Head of caudate nucleus (tissue), 42 donors: ENCODE data around the gene WDR48.

Experiments
- DNase-seq, 42 donors: peaks; one replicate each; pipeline versions ENCODE4 v3.0.0 to v3.0.0-alpha.2; 2020 to 2021; ENCODE audit warnings: mixed read lengths in 7 of 42
- intact Hi-C: fragments of 100-400 bp; cut with DNase I; formaldehyde crosslinking; loops from one replicate; pipeline ENCODE4 v1.15.0; 2022

The WDR48 gene

DNA sequence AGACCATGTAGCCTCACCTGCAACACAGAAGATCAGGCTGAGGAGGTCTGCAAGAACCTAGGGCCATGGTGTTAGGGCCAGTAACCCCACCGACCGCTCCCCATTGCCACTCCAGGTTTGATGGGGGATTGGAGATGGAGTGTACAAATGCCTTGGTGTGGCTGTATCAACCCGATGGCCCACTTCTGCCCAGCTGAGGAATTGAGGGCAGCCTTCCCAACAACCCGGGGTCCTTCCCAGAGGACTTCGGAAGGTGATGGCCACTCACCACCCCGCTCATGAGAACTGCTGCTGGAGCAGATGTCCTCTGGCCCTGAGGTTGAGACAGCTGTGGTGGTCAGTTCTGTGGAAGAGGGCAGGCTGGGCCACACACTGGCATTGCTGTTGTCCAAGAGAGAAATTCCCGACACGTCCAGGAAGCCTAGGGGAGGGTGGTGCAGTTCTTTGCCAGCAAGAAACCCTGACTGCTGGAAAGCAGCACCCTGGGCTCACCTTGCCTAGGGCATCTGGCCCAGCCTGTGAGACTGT lies 46.7 kb downstream of the WDR48 start:
- DNase-seq: peak in 2 of 42 donors; percentile 24 to 38
- intact Hi-C loops: no loop called here

DNA sequence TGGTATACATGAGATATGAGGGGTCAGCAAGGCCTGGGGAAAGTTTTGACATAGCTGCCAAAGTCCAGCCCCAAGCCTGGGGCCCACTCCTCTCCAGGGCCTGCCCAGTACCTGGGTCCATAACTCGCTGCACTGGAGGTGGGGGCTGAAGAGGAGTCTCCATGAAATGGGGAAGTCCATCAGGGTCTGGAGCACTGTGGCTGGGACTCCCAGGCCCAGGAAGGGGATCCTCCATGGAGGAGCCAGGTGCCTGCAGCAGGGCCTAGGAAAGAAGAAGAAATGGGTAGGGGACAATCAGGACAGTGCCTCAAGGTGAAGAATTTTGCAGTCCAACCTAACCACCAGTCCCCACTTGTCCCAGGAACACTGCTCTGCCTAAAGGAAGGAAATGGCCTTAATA lies 47.4 kb downstream of the WDR48 start:
- intact Hi-C loops: no loop called here

GRCh38 chr3:39099738-39100499 lies 48.1 kb downstream of the WDR48 start:
- no peak for DNase-seq
- intact Hi-C loops: loop anchor here (10.0 kb wide), 1 partner anchor 45 kb away; the partner anchor contains the start of genes SCN11A and WDR48

More for the DNA sequence above, 47.4 kb downstream of the WDR48 start:
- no peak for DNase-seq

DNA sequence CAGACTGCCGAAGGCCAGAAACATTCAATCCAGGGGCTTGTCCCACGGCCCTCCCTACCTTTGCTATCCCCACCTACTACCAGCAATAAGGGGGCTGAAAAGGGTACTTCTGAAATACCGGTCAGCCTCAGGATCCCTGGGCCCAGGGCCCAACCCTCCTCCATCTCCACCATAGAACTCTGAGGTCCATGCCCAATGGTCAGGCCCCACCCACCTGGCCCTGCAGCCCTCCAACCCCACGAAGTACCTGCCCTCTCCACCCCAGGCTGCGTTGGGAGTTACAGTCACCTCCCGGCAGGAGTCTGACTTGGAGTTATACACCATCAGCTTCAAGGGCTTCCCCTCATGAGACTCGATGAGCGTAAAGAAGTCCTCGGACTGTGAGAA lies 48.7 kb downstream of the WDR48 start:
- intact Hi-C loops: loop anchor here (10.0 kb wide), 1 partner anchor 46 kb away; the partner anchor contains the start of genes SCN11A and WDR48
- DNase-seq: no peak

DNA sequence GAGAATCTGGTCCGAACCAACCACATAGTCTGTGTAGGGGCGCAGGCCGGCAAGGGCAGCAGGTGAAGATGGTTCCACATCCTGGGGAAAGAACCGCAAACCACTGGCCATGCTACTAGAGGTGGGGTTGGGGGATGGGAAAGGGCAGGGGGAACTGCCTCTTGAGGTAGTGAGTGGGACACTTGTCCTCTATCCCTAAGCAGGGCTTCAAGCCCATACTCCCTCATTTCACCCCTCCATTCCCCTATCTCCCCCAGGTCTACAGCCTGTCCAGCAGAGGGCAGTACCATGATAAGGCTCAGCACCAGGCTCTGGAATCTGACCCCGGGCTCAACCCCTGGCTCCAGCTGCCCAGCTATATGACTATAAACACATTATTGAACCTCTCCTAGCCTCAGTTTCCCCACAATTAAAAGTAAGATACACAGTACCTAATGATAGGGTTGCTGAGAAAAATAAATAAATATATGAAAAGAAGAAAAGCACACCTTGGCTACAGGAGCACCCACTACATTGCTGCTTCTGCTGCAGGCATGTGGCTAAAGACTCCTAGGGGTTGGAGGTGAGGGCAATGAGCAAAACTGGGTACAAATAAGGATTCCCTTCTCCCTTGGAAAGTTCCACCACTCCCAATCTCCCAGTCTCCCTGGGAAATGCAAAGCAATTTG lies 49.3 kb downstream of the WDR48 start:
- peak in 7 of 42 donors; percentile 8 to 65 (median 35) for DNase-seq
- intact Hi-C loops: loop anchor here (10.0 kb wide), 1 partner anchor 46 kb away; the partner anchor contains the start of genes SCN11A and WDR48

DNA sequence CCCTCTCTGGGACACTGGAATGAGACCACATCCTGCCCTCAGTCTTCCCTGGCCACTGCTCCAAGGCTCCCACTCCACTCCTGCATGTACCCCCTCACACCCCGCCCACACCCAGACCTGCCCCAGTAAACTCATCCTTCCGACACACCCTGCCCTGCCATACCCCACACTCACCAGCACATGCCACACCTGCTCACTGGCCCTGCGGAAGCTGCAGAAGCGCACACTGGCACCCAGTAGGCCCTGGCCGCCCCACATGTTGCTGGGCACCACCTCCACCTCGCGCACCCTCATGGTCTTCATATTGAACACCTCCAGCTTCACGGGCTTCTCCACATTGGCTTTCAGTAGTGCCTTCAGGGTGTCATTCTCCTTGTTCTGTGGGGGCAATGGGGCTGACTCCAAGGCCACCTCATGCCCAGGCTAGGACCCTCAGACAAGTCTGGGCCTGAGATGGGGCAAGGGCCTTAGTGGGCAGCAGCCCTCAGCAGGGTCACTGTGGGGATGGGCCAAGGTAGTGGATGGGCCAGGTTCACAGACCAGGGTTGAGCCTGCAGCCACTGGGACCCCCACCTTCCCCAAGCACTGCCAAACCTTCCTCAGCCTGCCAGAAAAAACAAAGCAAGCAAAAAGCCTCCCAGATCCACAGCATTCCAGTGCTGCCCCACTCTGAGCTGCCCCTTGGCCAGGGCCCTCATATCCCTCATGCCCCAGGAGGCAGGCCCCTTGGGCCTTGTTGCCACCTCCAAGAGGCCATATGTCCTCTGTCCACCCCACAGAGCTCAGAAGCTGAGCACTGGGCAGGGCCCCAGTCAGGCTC lies 50.9 kb downstream of the WDR48 start:
- intact Hi-C loops: loop anchor here (10.0 kb wide), 1 partner anchor 48 kb away; the partner anchor contains the start of genes SCN11A and WDR48

GRCh38 chr3:39103324-39103693 lies 51.5 kb downstream of the WDR48 start:
- intact Hi-C loops: loop anchor here (10.0 kb wide), 1 partner anchor 49 kb away; the partner anchor contains the start of genes SCN11A and WDR48
- no peak for DNase-seq

More for the DNA sequence above, 50.9 kb downstream of the WDR48 start:
- DNase-seq: no peak

DNA sequence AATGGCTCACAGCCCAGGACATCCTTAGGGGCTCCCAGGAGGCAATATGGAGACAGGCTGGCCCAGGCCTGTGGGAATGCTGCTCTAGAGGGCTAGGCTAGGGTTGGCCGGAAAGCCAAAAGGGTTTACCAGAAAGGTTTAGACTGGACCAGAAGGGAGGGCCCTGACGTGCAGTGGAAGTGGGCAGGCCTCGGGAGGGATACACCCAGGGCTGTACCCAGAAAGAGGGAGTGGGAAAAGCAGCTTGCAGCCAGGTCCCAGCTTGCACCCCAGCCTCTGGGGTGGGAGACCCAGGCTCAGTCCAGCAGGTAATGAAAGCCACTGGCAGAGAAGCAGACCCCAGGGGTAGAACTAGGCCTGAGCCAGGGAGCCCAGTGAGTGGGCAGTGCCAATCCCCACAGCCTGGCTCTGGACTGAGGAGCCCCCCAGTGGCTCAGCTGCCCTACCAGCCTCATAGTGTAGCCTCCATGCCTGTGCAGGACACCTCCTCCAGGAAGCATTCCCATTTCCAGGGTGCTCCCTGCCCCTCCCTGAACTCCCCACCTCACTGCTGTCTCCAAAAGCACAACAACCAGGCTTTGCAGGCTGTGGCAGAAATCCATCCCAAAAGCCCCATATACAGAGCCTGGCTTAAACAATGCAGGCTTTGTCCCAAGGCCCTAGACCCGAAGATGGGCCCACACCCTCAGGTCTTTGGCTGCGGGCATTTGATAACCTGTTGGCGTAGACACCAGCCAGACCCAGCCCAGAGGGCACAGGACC lies 52.2 kb downstream of the WDR48 start:
- no peak for DNase-seq
- intact Hi-C loops: loop anchor here (10.0 kb wide), 1 partner anchor 49 kb away; the partner anchor contains the start of genes SCN11A and WDR48

DNA sequence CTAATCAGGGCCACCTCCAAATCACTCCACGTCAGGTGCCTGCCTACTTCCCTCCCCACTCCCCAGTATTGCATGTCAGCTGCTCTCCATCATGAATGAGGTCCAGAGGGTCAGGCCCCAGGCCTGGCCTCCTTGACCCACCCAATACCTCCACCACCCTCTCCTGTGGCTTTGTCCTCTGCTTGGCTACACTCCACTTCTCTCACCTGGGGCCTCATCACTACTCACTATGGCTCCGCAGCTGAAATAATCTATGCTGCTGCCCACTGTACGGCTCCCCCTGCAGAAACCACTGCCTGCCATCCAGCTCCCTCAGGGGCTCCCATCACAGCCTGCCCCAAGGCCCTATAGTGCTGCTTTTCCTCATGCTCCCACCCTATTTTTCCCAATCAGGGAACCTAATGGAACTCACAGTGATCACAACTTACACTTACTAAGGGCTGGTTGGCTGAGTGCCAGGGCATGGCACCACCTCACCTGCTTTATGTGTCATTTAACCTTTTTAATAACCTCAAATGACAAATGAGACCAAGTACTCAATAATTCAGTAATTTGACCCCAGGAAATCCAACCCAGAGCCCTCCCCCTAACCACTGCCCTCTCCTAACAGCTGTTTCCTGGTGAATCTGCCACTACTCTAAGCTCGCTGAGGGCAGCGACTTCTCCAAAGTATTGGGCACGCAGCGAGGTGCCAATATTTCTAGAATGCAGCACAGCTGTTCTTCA lies 53.3 kb downstream of the WDR48 start:
- intact Hi-C loops: loop anchor here (10.0 kb wide), 1 partner anchor 50 kb away; the partner anchor contains the start of genes SCN11A and WDR48
- DNase-seq: no peak

GRCh38 chr3:39105687-39106063 lies 53.9 kb downstream of the WDR48 start:
- DNase-seq: no peak
- intact Hi-C loops: loop anchor here (10.0 kb wide), 1 partner anchor 51 kb away; the partner anchor contains the start of genes SCN11A and WDR48

DNA sequence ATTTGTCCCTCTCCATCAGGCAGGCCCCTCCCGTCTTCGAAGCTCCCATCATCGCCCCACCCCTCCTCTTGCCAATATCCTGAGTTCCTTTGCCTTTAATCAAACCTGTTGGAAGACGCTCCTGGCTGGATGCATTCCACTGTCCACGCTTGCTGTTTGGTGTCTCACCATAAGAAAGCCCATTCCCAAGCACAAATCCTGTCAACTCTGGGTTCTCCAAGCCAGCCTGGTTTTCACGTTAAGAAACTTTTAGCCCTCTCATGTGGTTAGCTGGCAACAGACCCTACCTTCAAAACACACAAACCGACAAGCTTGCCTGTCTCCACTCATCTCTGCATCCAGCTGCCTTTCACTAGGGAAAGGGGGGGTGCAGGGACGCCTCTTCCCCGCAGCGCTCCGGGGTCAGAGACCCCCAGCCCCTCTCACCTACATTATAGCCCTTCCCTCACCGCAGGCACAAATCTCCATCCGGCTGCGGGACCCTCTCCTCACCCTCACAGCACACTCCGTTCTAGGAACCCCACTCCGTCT lies 54.5 kb downstream of the WDR48 start:
- peak in 2 of 42 donors; percentile 18 to 19 for DNase-seq
- intact Hi-C loops: loop anchor here (10.0 kb wide), 1 partner anchor 52 kb away; the partner anchor contains the start of genes SCN11A and WDR48

GRCh38 chr3:39106851-39107387 lies 55.1 kb downstream of the WDR48 start:
- intact Hi-C loops: loop anchor here (10.0 kb wide), 1 partner anchor 52 kb away; the partner anchor contains the start of genes SCN11A and WDR48
- DNase-seq: peak in 38 of 42 donors; percentile 23 to 78 (median 50)

GRCh38 chr3:39107388-39108199 lies 55.8 kb downstream of the WDR48 start, which contains the start of the genes GORASP1 and TTC21A:
Gene GORASP1, minus strand, starts transcription at chr3:39107627. Its CDS starts 86 bp downstream, at chr3:39107541.
Gene TTC21A, plus strand, starts transcription at chr3:39107680. Its CDS starts 158 bp downstream, at chr3:39107838.
- intact Hi-C loops: loop anchor here (10.0 kb wide), 1 partner anchor 53 kb away; the partner anchor contains the start of genes SCN11A and WDR48
- DNase-seq: peak; percentile 88 to 97 (median 94)

DNA sequence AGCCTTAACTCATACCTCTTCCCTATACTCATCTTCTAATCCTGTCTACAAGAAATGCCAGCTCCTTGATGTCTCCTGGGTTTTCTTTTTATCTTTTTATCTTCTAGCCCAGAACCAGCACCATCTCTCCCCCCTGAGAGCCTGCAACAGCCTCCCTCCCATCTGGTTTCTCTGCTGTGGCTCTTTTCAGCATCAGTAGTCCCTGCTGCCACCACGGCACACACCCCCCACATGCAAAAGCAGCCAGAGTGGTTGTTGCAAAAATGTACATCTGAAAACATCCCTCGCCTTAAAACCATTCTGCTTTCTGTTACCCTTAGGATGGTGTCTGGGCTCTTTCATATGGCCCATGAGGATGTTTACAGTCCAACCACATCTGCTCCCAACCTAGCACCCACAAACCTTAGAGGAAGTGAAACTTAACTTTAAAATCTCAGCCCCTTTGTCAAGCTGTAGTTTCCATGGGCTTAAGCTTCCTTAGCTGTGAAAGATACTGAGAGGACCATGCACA lies 56.4 kb downstream of the WDR48 start:
- peak in 2 of 42 donors; percentile 20 to 26 for DNase-seq
- intact Hi-C loops: loop anchor here (10.0 kb wide), 1 partner anchor 53 kb away; the partner anchor contains the start of genes SCN11A and WDR48

- no peak for DNase-seq
- intact Hi-C loops: loop anchor here (10.0 kb wide), 1 partner anchor 54 kb away; the partner anchor contains the start of genes SCN11A and WDR48
Observed at GRCh38 chr3:39109086-39109485, 57.3 kb downstream of the WDR48 start.
